Endothelial cell of umbilical vein (primary cell): Measurements from ENCODE around the gene DENND1B. TPM values are rescaled to one million over a fixed set of nuclear protein-coding genes. Genes with fewer than 3 reads are reported as not detected.

Source experiments
- BruUV-seq: library from RNA; stranded (reverse); fragments of 400-500 nt; replicated peaks from 2 replicates; lab custom pipeline; 2021; lab: Mats Ljungman, UMichigan
- CTCF ChIA-PET: fragments of 300-600, 350-600 bp; sonication (Branson Sonifier 250); formaldehyde crosslinking; loops from one replicate; lab custom pipeline; 2021; ENCODE audit warnings: antibody characterized with exemption, inconsistent platforms; lab: Charles Lee
- POLR2A ChIA-PET: fragments of 300-600, 350-600 bp; sonication (Branson Sonifier 250); formaldehyde crosslinking; loops from one replicate; lab custom pipeline; 2021; ENCODE audit warnings: antibody characterized with exemption, inconsistent platforms; lab: Charles Lee
- DNase-seq: peaks from one replicate; pipeline ENCODE4 v3.0.0-alpha.2; 2011; ENCODE audit warnings: low read depth, low spot score
- FAIRE-seq: peaks from 2 replicates; lab custom pipeline; 2011; peaks lifted over from hg19 to GRCh38; lab: Jason Lieb, UNC
- H2AFZ ChIP-seq: 2 replicates; pipeline ENCODE4 v1.6.0; 2012; ENCODE audit warnings: low read depth, low read length, control low read depth, inconsistent platforms
- H3K27ac ChIP-seq: 2 replicates; pipeline ENCODE4 v1.5.1; 2011; ENCODE audit warnings: low read depth, mild to moderate bottlenecking, control low read depth, low read length, moderate library complexity; ENCODE audit not compliant: insufficient read depth
- H3K27me3 ChIP-seq, 2 experiments: 2 replicates each; pipeline versions ENCODE4 v1.6.0 to v1.6.1; 2011; ENCODE audit warnings: low read length in 2 of 2, mixed read lengths in 1 of 2; ENCODE audit not compliant: control insufficient read depth in 2 of 2, insufficient read depth in 2 of 2
- H3K36me3 ChIP-seq, 2 experiments: 2 replicates in 1 of 2; 3 replicates in 1 of 2; pipeline ENCODE4 v1.5.1; 2011; ENCODE audit warnings: low read length in 2 of 2, mild to moderate bottlenecking in 1 of 2, moderate library complexity in 1 of 2; ENCODE audit not compliant: control insufficient read depth in 2 of 2, insufficient read depth in 2 of 2; ENCODE audit errors: extremely low read depth in 1 of 2
- H3K4me1 ChIP-seq: 3 replicates; pipeline ENCODE4 v1.5.1; 2011; ENCODE audit warnings: mild to moderate bottlenecking, low read length; ENCODE audit not compliant: control insufficient read depth, insufficient read depth; ENCODE audit errors: extremely low read depth
- H3K4me2 ChIP-seq: 2 replicates; pipeline ENCODE4 v1.6.1; 2011; ENCODE audit warnings: low read length, control low read depth, mixed read lengths; ENCODE audit not compliant: insufficient read depth
- H3K4me3 ChIP-seq, 3 experiments: fragments of 200-600 bp in 1 of 3; sonication (generic), shearing (Covaris generic) in 1 of 3; replicated peaks in 1 of 3; 2 replicates each; pipeline ENCODE4 v1.5.1; 2011 to 2016; ENCODE audit warnings: control low read depth in 3 of 3, low read length in 3 of 3, mild to moderate bottlenecking in 2 of 3, inconsistent platforms in 1 of 3, low read depth in 1 of 3, moderate library complexity in 1 of 3; ENCODE audit not compliant: insufficient read depth in 1 of 3
- H3K79me2 ChIP-seq: 2 replicates; pipeline ENCODE4 v1.6.0; 2012; ENCODE audit warnings: low read length, inconsistent platforms; ENCODE audit not compliant: control insufficient read depth, insufficient read depth
- H3K9ac ChIP-seq: replicated peaks from 2 replicates; pipeline ENCODE3; 2011; ENCODE audit warnings: low read length, control low read depth; ENCODE audit not compliant: insufficient read depth; ENCODE audit errors: extremely low read depth
- H3K9me1 ChIP-seq: replicated peaks from 3 replicates; pipeline ENCODE4 v1.6.0; 2011; ENCODE audit warnings: mild to moderate bottlenecking, low read length; ENCODE audit not compliant: control insufficient read depth, insufficient read depth; ENCODE audit errors: extremely low read depth
- H3K9me3 ChIP-seq: replicated peaks from 2 replicates; pipeline ENCODE4 v1.5.1; 2012; ENCODE audit warnings: low read length, inconsistent platforms; ENCODE audit not compliant: control insufficient read depth, insufficient read depth
- H4K20me1 ChIP-seq: replicated peaks from 2 replicates; pipeline ENCODE3; 2011; ENCODE audit warnings: mild to moderate bottlenecking, low read length; ENCODE audit not compliant: control insufficient read depth, insufficient read depth; ENCODE audit errors: extremely low read depth
- EZH2 ChIP-seq: IDR thresholded peaks from 2 replicates; pipeline ENCODE4 v1.6.1; 2012; ENCODE audit warnings: borderline replicate concordance, low read depth, mild to moderate bottlenecking, moderate library complexity, low read length, inconsistent platforms; ENCODE audit not compliant: severe bottlenecking
- FOS ChIP-seq: IDR thresholded peaks from 2 replicates; pipeline ENCODE4 v1.6.1; 2011; ENCODE audit warnings: mild to moderate bottlenecking, low read length, moderate library complexity, borderline replicate concordance; ENCODE audit not compliant: insufficient read depth
- GATA2 ChIP-seq: IDR thresholded peaks from 2 replicates; pipeline ENCODE4 v1.7.0; 2011; ENCODE audit warnings: low read depth, mild to moderate bottlenecking, moderate library complexity, mixed read lengths, low read length; ENCODE audit not compliant: insufficient read length, insufficient read depth
- JUN ChIP-seq: IDR thresholded peaks from 2 replicates; pipeline ENCODE4 v1.6.1; 2011; ENCODE audit warnings: borderline replicate concordance, low read depth; ENCODE audit not compliant: insufficient read length, insufficient read depth
- MYC ChIP-seq: IDR thresholded peaks from one replicate; pipeline ENCODE4 v1.6.1; 2011; ENCODE audit warnings: mild to moderate bottlenecking, low read depth, low read length
- POLR2A ChIP-seq: IDR thresholded peaks from 2 replicates; pipeline ENCODE4 v1.6.1; 2012; ENCODE audit warnings: low read depth, mild to moderate bottlenecking, control low read depth, low read length
- POLR2AphosphoS5 ChIP-seq: IDR thresholded peaks from 2 replicates; pipeline ENCODE4 v1.6.1; 2012; ENCODE audit warnings: low read depth, mild to moderate bottlenecking, control low read depth, low read length, moderate library complexity; ENCODE audit not compliant: insufficient read depth
- dilution Hi-C: fragments of 300-500 bp; cut with MboI; formaldehyde crosslinking; loops from one replicate; pipeline ENCODE4 v1.15.0; 2019; ENCODE audit warnings: low sequenced_read_pairs; ENCODE audit not compliant: extremely low pct_ligation_motif_present
- intact Hi-C: fragments of 100-400 bp; cut with micrococcal nuclease; formaldehyde crosslinking; loops from one replicate; pipeline ENCODE4 v1.10.0; 2022
- polyA plus RNA-seq, 4 experiments: library from polyadenylated mRNA; depleted of rRNA in 3 of 4; stranded (reverse) in 3 of 4; unstranded in 1 of 4; fragments of >200 nt; gene quantifications; 2 replicates each; pipeline versions ENCODE4 v1.2.1 to v1.2.3, GENCODE V29; 2011 to 2012; ENCODE audit warnings: missing spikeins in 1 of 4
- total RNA-seq: library from RNA; stranded (reverse); gene quantifications from 2 replicates; pipeline ENCODE4 v1.2.3, GENCODE V29; 2021
- TF ChIP-seq, protein P1 (sequence below), 2 donors: IDR thresholded peaks; 1 replicate in 1 of 2; 2 replicates in 1 of 2; pipeline ENCODE4 v1.5.1; 2011; ENCODE audit warnings: low read length in 2 of 2, mild to moderate bottlenecking in 2 of 2, moderate library complexity in 2 of 2, control low read depth in 1 of 2, inconsistent platforms in 1 of 2, low read depth in 1 of 2; ENCODE audit not compliant: insufficient read depth in 1 of 2; ENCODE audit errors: extremely low read depth in 1 of 2
- TF ChIP-seq, protein P2 (sequence below): IDR thresholded peaks from 2 replicates; pipeline ENCODE4 v1.6.1; 2011; ENCODE audit not compliant: insufficient read depth, insufficient read length

The DENND1B gene
- total and polyA plus RNA-seq, 2 donors (not counting 3 experiments of a cell fraction or from before 2014, with no cell fraction given): 0.97 to 3.3 TPM

DNA sequence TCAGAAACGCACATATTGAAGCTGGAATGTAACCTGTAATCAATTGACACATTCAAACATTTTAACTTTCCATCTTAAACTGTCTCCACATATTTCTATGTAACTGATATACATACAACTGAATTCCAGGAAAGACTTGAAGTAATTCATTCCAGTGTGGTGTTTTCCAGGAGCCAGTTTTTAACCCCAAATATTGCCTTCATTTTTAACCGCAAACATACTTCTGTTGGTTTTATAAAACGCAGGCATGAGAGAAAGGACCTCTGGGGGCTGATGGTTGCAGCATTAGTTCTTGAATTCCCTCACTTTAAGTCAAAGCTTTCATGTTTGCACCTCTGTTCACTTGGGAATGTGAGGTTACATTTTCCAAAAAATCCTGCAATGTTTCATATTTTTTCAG, 303.1 kb downstream of the DENND1B start:
- H3K27ac ChIP-seq: no peak overlapping the region
- no TSS peak for BruUV-seq
- H3K36me3 ChIP-seq: no peaks in the 10 kb centered on the region
- intact Hi-C loops (no loop called here), dilution Hi-C loops (no loop called here)
- no peak overlapping the region for H3K4me3 ChIP-seq
- H3K9ac ChIP-seq: no peak overlapping the region
- H3K4me1 ChIP-seq: no peaks in the 10 kb centered on the region
- no peak for FAIRE-seq
- no peak for DNase-seq
- H3K9me3 ChIP-seq: no peaks in the 10 kb centered on the region
- no peaks in the 10 kb centered on the region for H3K27me3 ChIP-seq
- no peaks in the 10 kb centered on the region for H3K9me1 ChIP-seq
- no peak overlapping the region for H2AFZ ChIP-seq
- no peaks in the 10 kb centered on the region for H4K20me1 ChIP-seq
- POLR2A ChIA-PET: no interaction called here
- CTCF ChIA-PET: interaction anchor here (0.8 kb wide), 1 partner anchor 8 kb away, joined by 5 read pairs; no protein-coding TSS in a partner anchor
- H3K4me2 ChIP-seq: no peak overlapping the region
- TF ChIP-seq POLR2AphosphoS5 (no peak), MYC (no peak)
- TF ChIP-seq, protein P1, sequence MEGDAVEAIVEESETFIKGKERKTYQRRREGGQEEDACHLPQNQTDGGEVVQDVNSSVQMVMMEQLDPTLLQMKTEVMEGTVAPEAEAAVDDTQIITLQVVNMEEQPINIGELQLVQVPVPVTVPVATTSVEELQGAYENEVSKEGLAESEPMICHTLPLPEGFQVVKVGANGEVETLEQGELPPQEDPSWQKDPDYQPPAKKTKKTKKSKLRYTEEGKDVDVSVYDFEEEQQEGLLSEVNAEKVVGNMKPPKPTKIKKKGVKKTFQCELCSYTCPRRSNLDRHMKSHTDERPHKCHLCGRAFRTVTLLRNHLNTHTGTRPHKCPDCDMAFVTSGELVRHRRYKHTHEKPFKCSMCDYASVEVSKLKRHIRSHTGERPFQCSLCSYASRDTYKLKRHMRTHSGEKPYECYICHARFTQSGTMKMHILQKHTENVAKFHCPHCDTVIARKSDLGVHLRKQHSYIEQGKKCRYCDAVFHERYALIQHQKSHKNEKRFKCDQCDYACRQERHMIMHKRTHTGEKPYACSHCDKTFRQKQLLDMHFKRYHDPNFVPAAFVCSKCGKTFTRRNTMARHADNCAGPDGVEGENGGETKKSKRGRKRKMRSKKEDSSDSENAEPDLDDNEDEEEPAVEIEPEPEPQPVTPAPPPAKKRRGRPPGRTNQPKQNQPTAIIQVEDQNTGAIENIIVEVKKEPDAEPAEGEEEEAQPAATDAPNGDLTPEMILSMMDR (IDR thresholded peaks at IDR 0.05; ENCODE audit: extremely low read depth in 1 of 2, insufficient read depth in 1 of 2, low read depth in 1 of 2, low read length in 2 of 2): no peak
- H3K79me2 ChIP-seq: no peaks in the 10 kb centered on the region

DNA sequence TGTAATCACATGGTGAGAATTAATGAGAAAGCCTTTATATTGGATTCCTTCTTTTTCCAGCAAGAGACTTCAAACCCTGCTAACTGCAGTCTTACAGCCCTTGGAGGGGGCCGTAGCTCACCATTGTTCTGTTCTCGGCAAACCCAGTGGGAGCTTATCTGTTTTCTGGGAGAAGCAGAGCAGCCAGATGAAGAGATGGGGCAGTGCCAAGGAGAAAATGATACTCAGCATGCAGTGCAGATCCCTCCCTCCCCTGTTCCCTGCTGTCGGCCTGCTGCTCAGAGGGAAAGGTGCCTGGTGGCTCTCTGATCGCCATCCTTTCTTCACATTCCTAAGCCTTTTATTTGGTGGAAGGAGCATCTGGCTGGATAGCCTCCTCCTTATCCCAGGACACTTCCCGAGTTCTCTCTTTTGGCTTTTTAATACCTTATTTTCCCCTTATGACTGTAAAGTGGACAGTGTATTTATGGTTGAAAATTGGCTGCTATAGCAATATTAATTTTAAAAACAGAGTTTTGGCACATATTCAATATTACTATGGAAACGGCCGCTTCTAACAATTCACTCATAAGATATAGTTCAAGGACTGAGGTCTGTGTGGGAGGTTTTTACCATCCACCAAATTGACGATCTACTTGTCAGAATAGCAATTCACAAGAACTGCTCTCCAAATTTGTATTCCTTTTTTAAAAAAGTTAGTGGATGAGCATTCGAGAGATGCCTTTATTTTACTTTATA, 303.9 kb downstream of the DENND1B start:
- POLR2A ChIA-PET: no interaction called here
- no TSS peak for BruUV-seq
- intact Hi-C loops (no loop called here), dilution Hi-C loops (no loop called here)
- Histone ChIP-seq H3K9me1 (no peaks in the 10 kb centered on the region), H4K20me1 (no peaks in the 10 kb centered on the region), H2AFZ (no peak overlapping the region), H3K9ac (no peak overlapping the region), H3K4me1 (no peaks in the 10 kb centered on the region), H3K27ac (no peak overlapping the region), H3K27me3 (no peaks in the 10 kb centered on the region), H3K9me3 (no peaks in the 10 kb centered on the region), H3K36me3 (no peaks in the 10 kb centered on the region), H3K79me2 (no peaks in the 10 kb centered on the region), H3K4me2 (no peak overlapping the region), H3K4me3 (no peak overlapping the region)
- CTCF ChIA-PET: no interaction called here
- DNase-seq (no peak), FAIRE-seq (no peak)
- TF ChIP-seq POLR2A (no peak), MYC (no peak), POLR2AphosphoS5 (no peak), FOS (no peak), EZH2 (no peak), GATA2 (no peak), JUN (no peak)
- TF ChIP-seq, protein P1 (IDR thresholded peaks at IDR 0.05; ENCODE audit: extremely low read depth in 1 of 2, insufficient read depth in 1 of 2, low read depth in 1 of 2, low read length in 2 of 2): no peak
- TF ChIP-seq, protein P2, sequence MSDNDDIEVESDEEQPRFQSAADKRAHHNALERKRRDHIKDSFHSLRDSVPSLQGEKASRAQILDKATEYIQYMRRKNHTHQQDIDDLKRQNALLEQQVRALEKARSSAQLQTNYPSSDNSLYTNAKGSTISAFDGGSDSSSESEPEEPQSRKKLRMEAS: no peak
